Esophagus squamous epithelium (tissue), 5 donors: Measurements from ENCODE around the gene TTC5. TPM values are rescaled to one million over a fixed set of nuclear protein-coding genes. Genes with fewer than 3 reads are reported as not detected.

Experiments
- DNase-seq: peaks from one replicate; lab custom pipeline; 2025; lab: John Stamatoyannopoulos, UW
- H3K27ac ChIP-seq, 4 donors: fragments of 200-600 bp; sonication (generic); one replicate each; pipeline ENCODE4 v1.5.1; 2016 to 2019; ENCODE audit warnings: mild to moderate bottlenecking in 1 of 4
- H3K27me3 ChIP-seq, 4 donors: fragments of 200-600 bp; sonication (generic); 1 replicate in 3 of 4; 2 replicates in 1 of 4; pipeline versions ENCODE4 v1.5.1 to v1.6.0; 2017 to 2021; ENCODE audit warnings: antibody characterized with exemption in 1 of 4
- H3K36me3 ChIP-seq, 3 donors: fragments of 200-600 bp; sonication (generic); one replicate each; pipeline ENCODE4 v1.5.1; 2016 to 2019
- H3K4me1 ChIP-seq, 3 donors: fragments of 200-600 bp; sonication (generic); one replicate each; pipeline ENCODE4 v1.5.1; 2017 to 2019
- H3K4me3 ChIP-seq, 4 donors: fragments of 200-600 bp; sonication (generic); 1 replicate in 3 of 4; 2 replicates in 1 of 4; pipeline ENCODE4 v1.5.1; 2016 to 2019; ENCODE audit warnings: mild to moderate bottlenecking in 2 of 4, moderate library complexity in 1 of 4
- H3K9me3 ChIP-seq, 3 donors: fragments of 200-600 bp; sonication (generic); one replicate each; pipeline ENCODE4 v1.5.1; 2016 to 2019
- CTCF ChIP-seq, 6 experiments: fragments of 450-650 bp in 4 of 6; fragments of 200-600 bp in 2 of 6; sonication (generic) in 2 of 6; IDR thresholded peaks; one replicate each; pipeline ENCODE4 v1.5.1; 2016 to 2019; ENCODE audit warnings: antibody characterized with exemption in 6 of 6, mild to moderate bottlenecking in 4 of 6, moderate library complexity in 4 of 6
- POLR2A ChIP-seq, 4 donors: fragments of 450-650 bp; IDR thresholded peaks; one replicate each; pipeline ENCODE4 v1.6.1; 2017; ENCODE audit warnings: antibody characterized with exemption in 4 of 4, mild to moderate bottlenecking in 4 of 4, moderate library complexity in 3 of 4
- WGBS, 2 donors: methylation state at CpG; one replicate each; pipeline ENCODE4 v1.1.5; 2018; 5-methylcytosine and 5-hydroxymethylcytosine counted together
- intact Hi-C: fragments of 100-400 bp; cut with DNase I; formaldehyde crosslinking; loops from one replicate; pipeline ENCODE4 v1.15.0; 2022
- total RNA-seq, 4 donors: library from RNA; depleted of rRNA; stranded (reverse); fragments of >200 nt; gene quantifications; one replicate each; pipeline ENCODE4 v1.1.0, GENCODE V29; 2016
- donor health status: DM: yes; HTN: yes; CAD: no.

Gene TTC5
- total RNA-seq, result 10 to 100 TPM in 1 of 4 donors, 1 to 10 TPM in 3; 3.9 to 11.8 (median 6.7) TPM

- Histone ChIP-seq H3K36me3 (peaks cover 0 to 18% (median 13%) of the 10 kb centered on the region in 3 donors), H3K9me3 (no peaks in the 10 kb centered on the region), H3K4me1 (peaks cover 8 to 15% (median 14%) of the 10 kb centered on the region in 3 donors), H3K27ac (peak within 1 kb of the TSS; percentile 15 to 73 (median 62)), H3K4me3 (peak within 1 kb of the TSS; percentile 47 to 78 (median 70)), H3K27me3 (no peaks in the 10 kb centered on the region)
- no peak for TF ChIP-seq POLR2A (IDR thresholded peaks at IDR 0.05)
- peak; percentile 72 to 91 (median 82) for TF ChIP-seq CTCF (IDR thresholded peaks at IDR 0.05)
- intact Hi-C loops, result no loop called here
- 0 to 1% methylated on average over 26 to 27 of the region's 27 CpGs for WGBS, 2 donors
- peak; percentile 33 for DNase-seq
Measured at GRCh38 chr14:20305265-20306078, at the start of gene TTC5. Gene TTC5 (minus strand): TSS chr14:20305951. CDS start chr14:20305937, 14 bp downstream.

- no peak overlapping the region for H3K27ac ChIP-seq
- DNase-seq, result no peak
- H3K36me3 ChIP-seq, result peaks cover 0 to 99% (median 15%) of the 10 kb centered on the region in 3 donors
- TF ChIP-seq POLR2A (IDR thresholded peaks at IDR 0.05), result no peak
- TF ChIP-seq CTCF (IDR thresholded peaks at IDR 0.05), result peak in 2 of 6 experiments; percentile 5 to 24
- H3K9me3 ChIP-seq, result no peaks in the 10 kb centered on the region
- H3K27me3 ChIP-seq, result no peaks in the 10 kb centered on the region
- H3K4me1 ChIP-seq, result no peaks in the 10 kb centered on the region
- H3K4me3 ChIP-seq, result no peak overlapping the region
- intact Hi-C loops, result no loop called here
Measured at GRCh38 chr14:20350860-20351259, 45.1 kb upstream of the TTC5 start.

GRCh38 chr14:20350282-20350681, 44.5 kb upstream of the TTC5 start:
- Histone ChIP-seq H3K27me3 (no peaks in the 10 kb centered on the region), H3K4me1 (no peaks in the 10 kb centered on the region), H3K4me3 (no peak overlapping the region), H3K27ac (no peak overlapping the region), H3K36me3 (peaks cover 0 to 99% (median 15%) of the 10 kb centered on the region in 3 donors), H3K9me3 (no peaks in the 10 kb centered on the region)
- WGBS, 2 donors, result 81 to 90% methylated on average over 2 of the region's 2 CpGs
- intact Hi-C loops, result no loop called here
- no peak for TF ChIP-seq CTCF (IDR thresholded peaks at IDR 0.05)
- no peak for TF ChIP-seq POLR2A (IDR thresholded peaks at IDR 0.05)
- no peak for DNase-seq

GRCh38 chr14:20347747-20348146, 42.0 kb upstream of the TTC5 start:
- intact Hi-C loops, result loop anchor here (5.0 to 10.0 kb wide), 2 partner anchors 67 to 110 kb away; partner anchors contain the start of genes APEX1 and TEP1

More at GRCh38 chr14:20347747-20348146, 42.0 kb upstream of the TTC5 start:
- no peak for TF ChIP-seq CTCF (IDR thresholded peaks at IDR 0.05)
- no peak for TF ChIP-seq POLR2A (IDR thresholded peaks at IDR 0.05)
- no peak overlapping the region for H3K4me3 ChIP-seq
- DNase-seq, result no peak
- peaks cover 5 to 13% (median 9%) of the 10 kb centered on the region in 3 donors for H3K4me1 ChIP-seq
- H3K36me3 ChIP-seq, result peaks cover 0 to 79% (median 0%) of the 10 kb centered on the region in 3 donors
- 77 to 90% methylated on average over 3 of the region's 3 CpGs for WGBS, 2 donors
- no peak overlapping the region for H3K27ac ChIP-seq
- H3K9me3 ChIP-seq, result no peaks in the 10 kb centered on the region
- H3K27me3 ChIP-seq, result no peaks in the 10 kb centered on the region
